H9 (cell line): ENCODE measurements around the gene PTPRN2. TPM values are rescaled to one million over a fixed set of nuclear protein-coding genes. Genes with fewer than 3 reads are reported as not detected.

Experiments used
- DNase-seq: peaks from one replicate; pipeline ENCODE4 v3.0.0-alpha.2; 2017
- H2AFZ ChIP-seq: one replicate; pipeline ENCODE4 v1.6.1; 2013; ENCODE audit warnings: mild to moderate bottlenecking, low read length, control low read depth, moderate library complexity
- H2AK5ac ChIP-seq: 2 replicates; pipeline ENCODE4 v1.6.1; 2013; ENCODE audit warnings: low read length, control low read depth, mixed read lengths; ENCODE audit not compliant: insufficient read length
- H2BK120ac ChIP-seq: one replicate; pipeline ENCODE4 v1.6.1; 2013; ENCODE audit warnings: low read depth, mild to moderate bottlenecking, low read length, control low read depth, inconsistent platforms; ENCODE audit not compliant: poor library complexity, severe bottlenecking
- H2BK12ac ChIP-seq: 2 replicates; pipeline ENCODE4 v1.6.1; 2013; ENCODE audit warnings: low read length, control low read depth, mixed read lengths, low read depth; ENCODE audit not compliant: insufficient read length
- H2BK15ac ChIP-seq: 2 replicates; pipeline ENCODE4 v1.6.1; 2013; ENCODE audit warnings: low read depth, low read length, control low read depth
- H2BK20ac ChIP-seq: one replicate; pipeline ENCODE4 v1.6.1; 2013; ENCODE audit warnings: low read depth, mild to moderate bottlenecking, low read length, control low read depth, inconsistent platforms; ENCODE audit not compliant: poor library complexity, severe bottlenecking
- H2BK5ac ChIP-seq: 2 replicates; pipeline ENCODE4 v1.6.1; 2013; ENCODE audit warnings: low read length, control low read depth, mixed read lengths; ENCODE audit not compliant: insufficient read length
- H3K14ac ChIP-seq: 2 replicates; pipeline ENCODE4 v1.6.1; 2013; ENCODE audit warnings: low read length, control low read depth; ENCODE audit not compliant: insufficient read depth
- H3K18ac ChIP-seq: 2 replicates; pipeline ENCODE4 v1.6.1; 2013; ENCODE audit warnings: low read depth, mild to moderate bottlenecking, mixed read lengths, low read length, control low read depth; ENCODE audit not compliant: insufficient read length
- H3K23ac ChIP-seq: 2 replicates; pipeline ENCODE4 v1.6.1; 2013; ENCODE audit warnings: low read length, control low read depth, mixed read lengths, low read depth; ENCODE audit not compliant: insufficient read length
- H3K23me2 ChIP-seq: 2 replicates; pipeline ENCODE4 v1.6.1; 2013; ENCODE audit warnings: low read depth, mild to moderate bottlenecking, mixed read lengths, low read length, control low read depth; ENCODE audit not compliant: insufficient read length, poor library complexity, severe bottlenecking
- H3K27ac ChIP-seq: 2 replicates; pipeline ENCODE4 v1.5.1; 2013; ENCODE audit warnings: low read length, control low read depth, mixed read lengths, low read depth; ENCODE audit not compliant: insufficient read length
- H3K27me3 ChIP-seq: 2 replicates; pipeline ENCODE4 v1.6.1; 2013; ENCODE audit warnings: low read length, control low read depth, inconsistent platforms; ENCODE audit not compliant: insufficient read depth
- H3K4ac ChIP-seq: 2 replicates; pipeline ENCODE4 v1.6.1; 2013; ENCODE audit warnings: low read depth, mild to moderate bottlenecking, control low read depth, inconsistent platforms, low read length, moderate library complexity
- H3K4me1 ChIP-seq: 2 replicates; pipeline ENCODE4 v1.6.1; 2013; ENCODE audit warnings: low read length, control low read depth, inconsistent platforms; ENCODE audit not compliant: insufficient read depth
- H3K4me2 ChIP-seq: 2 replicates; pipeline ENCODE4 v1.6.1; 2013; ENCODE audit warnings: low read length, control low read depth, mixed read lengths; ENCODE audit not compliant: insufficient read length, insufficient read depth
- H3K56ac ChIP-seq: 2 replicates; pipeline ENCODE4 v1.6.1; 2013; ENCODE audit warnings: low read depth, mild to moderate bottlenecking, mixed read lengths, low read length, control low read depth; ENCODE audit not compliant: insufficient read length
- H3K79me1 ChIP-seq: 2 replicates; pipeline ENCODE4 v1.6.1; 2013; ENCODE audit warnings: low read depth, mild to moderate bottlenecking, moderate library complexity, low read length, control low read depth, inconsistent platforms; ENCODE audit not compliant: insufficient read depth, poor library complexity, severe bottlenecking
- H3K79me2 ChIP-seq: 2 replicates; pipeline ENCODE4 v1.6.1; 2013; ENCODE audit warnings: low read length, control low read depth, inconsistent platforms; ENCODE audit not compliant: insufficient read depth
- H3K9ac ChIP-seq: 2 replicates; pipeline ENCODE4 v1.6.1; 2013; ENCODE audit warnings: low read length, control low read depth, mixed read lengths; ENCODE audit not compliant: insufficient read length; ENCODE audit errors: extremely low read depth
- H3K9me3 ChIP-seq: one replicate; pipeline ENCODE4 v1.6.1; 2013; ENCODE audit warnings: low read depth, low read length, inconsistent platforms; ENCODE audit not compliant: control insufficient read depth
- H3T11ph ChIP-seq: one replicate; pipeline ENCODE4 v1.6.1; 2013; ENCODE audit warnings: mild to moderate bottlenecking, low read length, control low read depth, inconsistent platforms
- H4K20me1 ChIP-seq: one replicate; pipeline ENCODE4 v1.6.1; 2013; ENCODE audit not compliant: control insufficient read depth, insufficient read length, insufficient read depth
- H4K5ac ChIP-seq: 2 replicates; pipeline ENCODE4 v1.6.1; 2013; ENCODE audit warnings: low read depth, mild to moderate bottlenecking, mixed read lengths, low read length, control low read depth; ENCODE audit not compliant: insufficient read length
- H4K8ac ChIP-seq: replicated peaks from 2 replicates; pipeline ENCODE4 v1.6.1; 2013; ENCODE audit warnings: low read length, control low read depth, mixed read lengths, low read depth; ENCODE audit not compliant: insufficient read length
- H4K91ac ChIP-seq: 2 replicates; pipeline ENCODE4 v1.6.1; 2013; ENCODE audit warnings: low read depth, mild to moderate bottlenecking, moderate library complexity, mixed read lengths, low read length, control low read depth; ENCODE audit not compliant: insufficient read length
- H3K27ac Mint-ChIP-seq, 3 experiments: 2 replicates in 2 of 3; 3 replicates in 1 of 3; pipeline ENCODE4 v1.8.0; 2020 to 2021; ENCODE audit warnings: mixed read lengths in 3 of 3, mild to moderate bottlenecking in 1 of 3, moderate library complexity in 1 of 3
- H3K27me3 Mint-ChIP-seq: 2 replicates; pipeline ENCODE4 v1.8.0; 2021; ENCODE audit warnings: low read depth, mild to moderate bottlenecking, moderate library complexity, mixed read lengths
- H3K36me3 Mint-ChIP-seq, 3 experiments: 2 replicates in 2 of 3; 3 replicates in 1 of 3; pipeline ENCODE4 v1.8.0; 2020 to 2021; ENCODE audit warnings: low read depth in 3 of 3, mixed read lengths in 3 of 3; ENCODE audit not compliant: insufficient read depth in 1 of 3
- H3K4me1 Mint-ChIP-seq, 2 experiments: 2 replicates each; pipeline ENCODE4 v1.8.0; 2020; ENCODE audit warnings: mixed read lengths in 2 of 2
- H3K4me3 Mint-ChIP-seq, 2 experiments: 2 replicates in 1 of 2; 3 replicates in 1 of 2; pipeline ENCODE4 v1.8.0; 2020 to 2021; ENCODE audit warnings: mild to moderate bottlenecking in 2 of 2, mixed read lengths in 2 of 2, moderate library complexity in 1 of 2
- H3K9me3 Mint-ChIP-seq, 2 experiments: 2 replicates in 1 of 2; 3 replicates in 1 of 2; pipeline ENCODE4 v1.8.0; 2020; ENCODE audit warnings: mild to moderate bottlenecking in 2 of 2, mixed read lengths in 2 of 2, moderate library complexity in 1 of 2
- CTCF ChIP-seq: fragments of 200-600 bp; sonication (generic); conservative IDR thresholded peaks from 3 replicates; pipeline ENCODE4 v1.8.0; 2021; ENCODE audit warnings: antibody characterized with exemption, mild to moderate bottlenecking
- WGBS: extraction: QIAGEN DNeasy Blood & Tissue Kit; methylation state at CpG from one replicate; pipeline ENCODE4 v1.1.7; 2013; ENCODE audit warnings: missing lambda C conversion rate, low lambda C conversion rate, mixed read lengths; ENCODE audit not compliant: insufficient read length; ENCODE audit errors: extremely low coverage; 5-methylcytosine and 5-hydroxymethylcytosine counted together
- total RNA-seq: library from RNA; stranded (reverse); gene quantifications from 2 replicates; pipeline ENCODE4 v1.2.1, GENCODE V29; 2021

PTPRN2 gene
- total RNA-seq, 1 experiment from 2014 or later = 5.2 TPM

GRCh38 chr7:158228131-158228530 lies 359.5 kb downstream of the PTPRN2 start:
- no peak overlapping the region for H3K14ac ChIP-seq
- H2AK5ac ChIP-seq = no peak overlapping the region
- no peak overlapping the region for H2BK15ac ChIP-seq
- no peaks in the 10 kb centered on the region for H3K79me2 ChIP-seq
- H2BK120ac ChIP-seq = no peak overlapping the region
- no peaks in the 10 kb centered on the region for H3K79me1 ChIP-seq
- peaks cover 7% of the 10 kb centered on the region for H3K9me3 ChIP-seq
- no peak overlapping the region for H4K5ac ChIP-seq
- H3K4me1 ChIP-seq = no peaks in the 10 kb centered on the region
- Mint-ChIP-seq H3K36me3 (peaks cover 14 to 29% (median 22%) of the 10 kb centered on the region in 3 experiments), H3K4me1 (peaks cover 3 to 7% of the 10 kb centered on the region in 2 experiments), H3K27ac (no peak overlapping the region), H3K9me3 (peaks cover 30 to 31% of the 10 kb centered on the region in 2 experiments), H3K4me3 (no peak overlapping the region), H3K27me3 (peaks cover 4% of the 10 kb centered on the region)
- no peak overlapping the region for H3K4ac ChIP-seq
- H2BK12ac ChIP-seq = no peak overlapping the region
- no peak for DNase-seq
- no peak overlapping the region for H3K9ac ChIP-seq
- H3K23me2 ChIP-seq = no peaks in the 10 kb centered on the region
- WGBS = no CpG with 5 or more reads among the region's 1 CpG
- H4K8ac ChIP-seq = no peak overlapping the region
- no peak overlapping the region for H3K27ac ChIP-seq
- H3K23ac ChIP-seq = no peak overlapping the region
- H4K20me1 ChIP-seq = no peaks in the 10 kb centered on the region
- H3K56ac ChIP-seq = no peak overlapping the region
- no peak overlapping the region for H2BK5ac ChIP-seq
- no peak overlapping the region for H3K18ac ChIP-seq
- no peaks in the 10 kb centered on the region for H3K27me3 ChIP-seq
- no peak overlapping the region for H3K4me2 ChIP-seq
- no peak overlapping the region for H2AFZ ChIP-seq
- no peak overlapping the region for H2BK20ac ChIP-seq
- peak; percentile 59 for TF ChIP-seq CTCF
- no peak overlapping the region for H4K91ac ChIP-seq
- H3T11ph ChIP-seq = no peak overlapping the region
